Hippocampal formation (tissue), 2 donors: ENCODE data around the gene NTRK3.
"Not testable (repeated sequence)": the region's sequence is repeated elsewhere in the genome, so short reads cannot be mapped to it uniquely, and the experiment has no call there.

Experiments used
- DNase-seq, 2 donors: peaks; one replicate each; lab custom pipeline; 2025; lab: John Stamatoyannopoulos, UW

The NTRK3 gene

GRCh38 chr15:88073391-88073691 lies 183.2 kb downstream of the NTRK3 start:
- DNase-seq, result no peak

- no peak for DNase-seq
These were observed 183.7 kb downstream of the NTRK3 start for GRCh38 chr15:88072598-88073390.

- not testable (repeated sequence) for DNase-seq
These were observed 184.4 kb downstream of the NTRK3 start for GRCh38 chr15:88072133-88072532.

- DNase-seq, result no peak
These were observed 185.4 kb downstream of the NTRK3 start for GRCh38 chr15:88071141-88071540.

GRCh38 chr15:88069561-88069960 lies 187.0 kb downstream of the NTRK3 start:
- DNase-seq, result no peak

GRCh38 chr15:88067331-88067685 lies 189.2 kb downstream of the NTRK3 start:
- DNase-seq, result no peak

- DNase-seq, result no peak
These were observed 189.8 kb downstream of the NTRK3 start for GRCh38 chr15:88066636-88067330.

GRCh38 chr15:88061452-88061851 lies 195.1 kb downstream of the NTRK3 start:
- DNase-seq, result peak in 1 of 2 donors; percentile 15

GRCh38 chr15:88060383-88060782 lies 196.2 kb downstream of the NTRK3 start:
- no peak for DNase-seq

GRCh38 chr15:88057836-88058235 lies 198.7 kb downstream of the NTRK3 start:
- no peak for DNase-seq

GRCh38 chr15:88049506-88049905 lies 207.0 kb downstream of the NTRK3 start:
- DNase-seq, result no peak

- no peak for DNase-seq
These were observed 207.8 kb downstream of the NTRK3 start for GRCh38 chr15:88048755-88049154.

GRCh38 chr15:88048237-88048636 lies 208.3 kb downstream of the NTRK3 start:
- no peak for DNase-seq

GRCh38 chr15:88046576-88047129 lies 209.9 kb downstream of the NTRK3 start:
- no peak for DNase-seq

- DNase-seq, result no peak
These were observed 213.1 kb downstream of the NTRK3 start for GRCh38 chr15:88043396-88043795.

GRCh38 chr15:88042047-88042446 lies 214.5 kb downstream of the NTRK3 start:
- DNase-seq, result no peak

GRCh38 chr15:88040516-88040915 lies 216.0 kb downstream of the NTRK3 start:
- DNase-seq, result no peak

GRCh38 chr15:88038261-88038660 lies 218.3 kb downstream of the NTRK3 start:
- no peak for DNase-seq

GRCh38 chr15:88036154-88036839 lies 220.2 kb downstream of the NTRK3 start:
- peak in 1 of 2 donors; percentile 23 for DNase-seq

GRCh38 chr15:88035381-88035780 lies 221.2 kb downstream of the NTRK3 start:
- DNase-seq, result no peak

- not testable (repeated sequence) for DNase-seq
These were observed 223.1 kb downstream of the NTRK3 start for GRCh38 chr15:88033421-88033820.

- DNase-seq, result no peak
These were observed 223.8 kb downstream of the NTRK3 start for GRCh38 chr15:88032787-88033186.

- no peak for DNase-seq
These were observed 225.1 kb downstream of the NTRK3 start for GRCh38 chr15:88031461-88031860.
